GM18505 (cell line): ENCODE data around the gene DCP1B.

Experiments used
- ATAC-seq: cut with Tn5 transposase; IDR thresholded peaks from one replicate; pipeline ENCODE4 v1.9.1; 2021; ENCODE audit not compliant: unreplicated experiment
- POLR2A ChIP-seq: IDR thresholded peaks from 4 replicates; pipeline ENCODE4 v1.6.1; 2011; ENCODE audit warnings: borderline replicate concordance; ENCODE audit not compliant: insufficient read depth, insufficient read length; ENCODE audit errors: extremely low read depth

DCP1B gene

DNA sequence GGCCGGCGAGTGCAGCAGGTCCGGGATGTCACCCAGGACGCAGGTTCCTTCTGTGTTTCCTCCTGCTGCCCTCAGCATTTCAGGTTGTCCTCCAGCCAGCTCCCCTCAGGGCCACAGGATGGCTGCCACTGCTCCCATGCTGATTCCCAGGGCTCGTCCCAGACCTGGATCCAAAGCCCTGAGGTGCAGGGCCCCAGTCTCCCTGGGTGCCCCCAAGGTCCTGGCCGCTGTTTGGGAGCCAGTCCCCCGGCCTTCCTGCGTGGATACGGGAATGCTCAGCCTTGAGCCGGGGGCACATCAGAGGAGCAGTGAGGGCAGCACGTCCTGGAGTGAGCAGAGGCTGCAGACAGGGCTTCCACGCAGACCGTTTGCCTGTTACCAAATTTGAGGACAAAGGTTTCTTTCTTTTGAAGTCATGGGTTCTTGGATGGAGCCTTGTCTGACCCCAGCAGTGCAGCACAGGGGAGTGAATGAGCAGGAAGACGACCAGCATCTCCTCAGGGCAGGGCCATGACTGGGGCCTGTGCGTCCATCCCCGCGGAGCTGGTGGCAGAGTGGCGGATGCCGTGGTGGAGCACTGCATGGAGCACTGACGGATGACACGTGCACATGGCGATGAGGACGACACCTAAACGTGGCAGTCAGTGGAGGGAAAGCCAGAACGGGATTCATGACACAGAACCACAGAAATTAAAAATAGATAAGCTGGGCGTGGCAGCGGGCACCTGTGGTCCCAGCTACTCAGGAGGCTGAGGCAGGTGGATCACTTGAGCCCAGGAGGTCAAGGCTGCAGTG is 73.3 kb downstream of the DCP1B start:
- no peak for TF ChIP-seq POLR2A
- no peak for ATAC-seq

DNA sequence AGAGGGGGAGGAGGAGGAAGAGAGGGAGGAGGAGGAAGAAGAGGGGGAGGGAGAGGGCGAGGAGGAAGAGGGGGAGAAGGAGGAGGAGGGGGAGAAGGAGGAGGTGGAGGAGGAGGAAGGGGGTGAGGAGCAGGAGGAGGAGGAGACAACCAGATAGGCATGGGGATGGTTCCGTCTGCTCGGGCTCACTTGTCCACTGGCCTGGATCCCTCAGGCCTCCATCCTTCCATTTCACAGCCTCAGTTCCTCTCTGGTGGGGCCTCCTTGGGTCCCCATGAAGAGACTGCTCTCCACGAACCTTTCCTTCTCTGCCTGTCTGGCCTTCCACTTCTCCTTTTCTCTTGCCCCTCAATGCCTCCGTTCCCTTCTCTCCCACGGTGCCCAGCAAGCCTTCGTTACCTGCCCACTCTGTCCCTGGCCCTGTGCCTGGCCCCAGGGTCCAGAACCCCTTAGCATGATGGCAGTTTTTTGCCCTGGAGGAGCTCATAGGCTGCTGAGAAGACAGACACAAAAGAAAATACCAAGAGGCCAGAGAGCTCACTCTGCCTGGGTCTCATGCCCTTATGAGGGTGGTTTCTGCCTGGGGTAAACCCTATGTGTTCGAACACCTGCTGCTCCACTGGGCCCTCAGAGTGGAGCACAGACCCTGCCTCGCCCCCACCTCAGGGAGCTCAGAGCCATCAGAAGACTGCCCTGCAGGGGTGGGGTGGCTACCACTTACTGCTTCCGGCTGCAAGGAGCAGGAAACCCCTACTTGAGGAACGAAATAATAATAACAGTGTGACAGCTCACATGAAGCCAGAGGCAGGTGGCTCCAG is 74.1 kb downstream of the DCP1B start:
- no peak for TF ChIP-seq POLR2A
- ATAC-seq, result no peak

DNA sequence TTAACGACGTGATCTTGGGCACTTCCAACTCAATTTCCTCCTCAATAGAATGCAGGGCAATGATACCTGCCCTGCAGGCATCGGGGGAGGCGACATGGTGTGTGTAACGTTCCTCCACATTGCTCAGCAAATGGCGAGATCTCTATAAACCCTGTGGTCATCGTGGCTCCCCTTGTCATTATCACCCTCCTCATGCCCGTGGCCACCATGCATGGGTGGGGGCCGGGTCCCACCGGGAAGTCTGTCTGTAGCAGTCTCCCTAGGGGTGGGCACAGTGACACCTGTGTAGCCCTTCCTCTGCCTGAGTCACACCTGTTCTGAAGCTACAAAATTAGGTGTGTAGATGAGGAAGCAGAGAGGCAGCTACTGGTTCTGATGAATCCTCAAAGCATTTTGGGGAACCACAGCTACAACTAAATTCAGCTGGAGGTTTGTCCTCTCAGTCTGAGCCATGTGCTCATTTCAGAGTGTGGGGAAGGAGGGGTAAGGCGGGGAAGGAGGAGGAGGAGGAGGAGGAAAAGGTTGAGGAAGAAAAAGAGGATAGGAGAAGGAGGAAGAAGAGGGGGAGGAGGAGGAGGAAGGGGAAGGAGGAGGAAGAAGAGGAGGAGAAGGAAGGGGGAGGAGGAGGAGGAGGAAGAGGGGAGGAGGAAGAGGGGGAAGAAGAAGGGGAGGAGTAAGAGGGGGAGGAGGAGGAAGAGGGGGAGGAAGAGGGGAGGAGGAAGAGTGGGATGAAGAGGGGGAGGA is 74.8 kb downstream of the DCP1B start:
- no peak for TF ChIP-seq POLR2A
- ATAC-seq, result no peak

DNA sequence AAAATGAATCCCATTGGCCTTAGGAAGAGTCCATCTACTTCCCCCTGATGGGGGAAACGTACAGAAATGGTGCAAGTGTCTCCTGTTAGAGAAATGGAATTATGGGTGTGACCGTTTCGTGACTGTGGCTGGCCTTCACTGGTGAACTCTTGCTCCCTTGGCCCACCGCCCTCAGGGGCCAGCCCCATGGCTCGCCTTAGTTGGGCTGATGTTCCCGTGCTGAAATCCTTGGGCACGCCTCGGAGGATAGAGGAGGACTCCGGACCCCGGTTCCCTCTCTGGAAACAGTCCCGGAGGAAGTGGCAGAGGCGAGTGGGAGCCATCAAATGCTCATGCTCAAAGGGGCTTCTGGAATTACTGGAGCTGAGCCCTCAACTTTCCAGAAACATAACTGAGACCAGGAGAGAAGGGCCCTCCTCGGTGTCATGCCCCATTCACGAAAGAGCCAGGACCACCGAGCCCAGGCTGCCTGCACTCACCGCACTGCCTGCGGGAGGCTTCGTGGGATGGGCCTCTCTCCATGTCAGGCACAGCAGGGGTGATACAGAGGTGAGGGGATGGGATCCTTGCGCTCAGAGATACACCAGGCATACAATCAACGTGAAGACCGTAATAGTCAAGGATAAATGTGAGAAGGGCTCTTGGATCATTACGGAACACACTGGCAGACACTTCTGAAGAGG is 75.7 kb downstream of the DCP1B start:
- TF ChIP-seq POLR2A, result no peak

DNA sequence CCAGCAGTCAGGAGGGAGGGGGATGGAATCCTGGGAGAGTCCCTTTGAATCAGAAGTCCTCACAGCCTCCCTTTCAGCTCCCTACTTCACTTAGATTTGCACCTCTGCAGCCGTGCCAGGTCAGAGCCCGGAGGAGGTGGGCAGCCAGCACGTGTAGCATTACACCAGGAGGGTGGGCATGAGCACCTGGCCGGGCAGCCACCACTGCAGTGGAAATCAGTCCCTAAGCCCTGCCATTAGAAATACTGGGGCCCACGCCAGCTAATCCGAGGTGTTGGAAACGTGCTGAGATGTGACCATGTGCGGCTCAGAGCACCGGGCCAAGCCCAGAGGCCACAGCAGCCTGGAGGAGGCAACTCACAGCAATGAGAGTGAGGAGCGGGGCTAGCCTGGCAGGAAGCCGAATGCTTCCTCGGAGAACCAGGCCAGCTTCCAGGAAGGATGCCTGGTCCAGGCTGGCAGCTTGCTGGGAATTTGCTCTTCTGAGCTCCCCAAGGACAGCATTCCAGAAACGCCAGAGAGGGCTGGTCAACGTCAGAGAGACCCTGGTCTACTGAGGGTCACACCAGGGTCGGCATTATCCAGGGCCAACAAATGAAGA is 76.4 kb downstream of the DCP1B start:
- ATAC-seq, result no peak
- no peak for TF ChIP-seq POLR2A

More for the DNA sequence above, 75.7 kb downstream of the DCP1B start:
- ATAC-seq, result no peak

DNA sequence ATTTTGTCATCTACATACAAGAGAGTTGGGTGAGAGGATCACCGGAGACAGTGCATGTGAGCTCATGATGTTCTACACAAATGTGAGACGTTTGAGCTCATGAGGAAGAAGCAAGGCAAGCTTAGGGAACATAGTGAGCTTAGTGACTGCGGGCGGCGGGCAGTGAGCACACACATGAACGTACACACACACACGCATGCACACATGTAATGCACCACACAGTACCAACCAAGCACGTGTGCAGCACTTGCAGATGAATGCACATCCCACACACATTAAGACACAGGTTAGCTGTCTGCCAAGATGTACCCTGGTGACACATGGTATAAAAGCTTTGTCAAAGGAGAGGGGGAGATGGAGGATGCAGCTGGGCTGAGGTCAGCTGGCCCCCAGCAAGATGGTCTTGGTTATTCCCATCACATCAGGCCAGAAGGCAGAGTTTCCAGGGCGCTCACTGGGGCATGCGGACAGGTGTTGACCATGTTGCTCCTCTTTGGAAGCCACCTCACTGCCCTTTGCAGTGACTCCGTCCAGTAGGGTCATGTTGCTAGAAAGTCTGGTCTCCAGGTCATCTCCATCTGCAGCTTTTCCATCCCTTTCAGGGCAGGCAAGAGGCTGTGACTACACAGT is 77.1 kb downstream of the DCP1B start:
- no peak for TF ChIP-seq POLR2A
- no peak for ATAC-seq

DNA sequence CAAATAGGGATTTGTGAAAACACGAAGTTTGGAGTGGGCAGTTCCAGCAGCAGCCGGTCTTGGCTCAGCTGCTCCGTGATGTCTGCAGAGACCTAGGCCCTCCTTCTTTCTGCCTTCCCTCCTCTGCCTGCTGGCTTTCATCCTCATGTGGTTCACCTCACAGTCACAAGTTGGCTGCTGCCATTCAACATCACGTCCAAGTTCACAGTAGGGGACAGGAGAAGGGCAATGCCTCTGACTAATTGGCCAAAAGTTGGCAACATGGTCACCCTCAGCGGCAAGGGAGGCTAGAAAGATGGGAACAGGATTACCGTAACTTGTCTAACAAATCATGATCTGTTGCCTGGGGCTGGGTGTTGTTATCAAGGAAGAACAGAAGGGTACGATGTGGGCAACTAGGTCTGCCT is 78.0 kb downstream of the DCP1B start:
- no peak for ATAC-seq
- TF ChIP-seq POLR2A, result no peak

DNA sequence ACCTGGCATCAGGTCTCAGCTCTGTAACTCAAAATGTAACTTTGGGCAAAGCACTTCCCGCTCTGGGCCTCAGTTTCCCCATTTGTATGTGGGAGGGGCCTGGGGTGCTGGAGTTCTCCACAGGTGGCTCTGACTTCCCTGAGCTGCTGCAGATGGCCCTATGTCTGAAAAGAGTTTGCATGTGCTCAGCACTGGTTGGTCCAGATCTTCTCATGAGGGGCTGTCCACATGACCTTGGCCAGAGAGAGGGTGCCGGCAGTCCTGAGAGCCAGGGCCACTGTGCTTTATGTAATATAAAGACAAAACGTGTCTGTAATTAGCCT is 78.6 kb downstream of the DCP1B start:
- no peak for TF ChIP-seq POLR2A
- no peak for ATAC-seq

DNA sequence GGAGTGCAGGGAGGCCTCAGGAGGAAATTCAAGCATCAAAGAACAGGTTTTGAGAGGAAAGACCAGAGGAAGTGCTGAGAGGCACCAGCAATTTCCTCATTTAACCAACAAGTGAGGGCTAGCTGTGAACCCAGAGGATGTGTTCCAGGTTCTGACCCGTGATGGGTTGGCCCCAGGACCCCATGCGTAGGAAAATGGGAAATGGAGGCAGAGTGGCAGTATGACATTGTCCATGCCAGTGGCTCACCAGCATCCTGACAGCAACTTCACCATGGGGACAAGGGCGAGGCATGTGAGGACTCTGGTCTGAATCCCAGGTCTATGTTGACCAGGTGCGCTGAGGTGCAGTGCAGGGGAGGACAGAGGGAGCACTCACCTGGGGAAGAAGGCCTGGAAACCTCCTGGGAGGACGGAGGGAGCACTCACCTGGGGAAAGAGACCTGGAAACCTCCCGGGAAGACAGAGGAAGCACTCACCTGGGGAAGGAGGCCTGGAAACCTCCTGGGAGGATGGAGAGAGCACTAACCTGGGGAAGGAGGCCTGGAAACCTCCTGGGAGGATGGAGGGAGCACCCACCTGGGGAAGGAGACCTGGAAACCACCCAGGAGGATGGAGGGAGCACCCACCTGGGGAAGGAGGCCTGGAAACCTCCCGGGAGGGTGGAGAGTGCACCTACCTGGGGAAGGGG is 79.1 kb downstream of the DCP1B start:
- no peak for TF ChIP-seq POLR2A
- no peak for ATAC-seq

DNA sequence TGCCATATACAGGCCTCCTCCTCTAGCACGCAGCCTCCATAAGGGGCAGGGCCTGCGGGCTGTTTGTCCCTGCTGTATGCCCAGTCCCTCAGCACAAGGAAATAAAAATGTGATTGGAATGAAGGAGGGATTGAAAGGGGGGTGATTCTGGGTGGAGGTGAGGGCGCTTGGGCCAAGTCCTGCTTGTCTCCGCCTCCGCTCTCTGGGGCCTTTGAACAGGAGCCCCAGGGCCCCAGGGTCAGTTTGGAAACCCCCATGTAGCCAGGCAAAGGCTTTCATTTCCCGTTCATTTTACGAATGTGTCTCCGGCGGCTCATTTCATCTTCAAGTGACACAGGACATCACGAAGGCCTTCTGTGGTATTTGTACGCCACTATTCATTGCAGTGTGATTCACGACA is 81.3 kb downstream of the DCP1B start:
- no peak for TF ChIP-seq POLR2A
- no peak for ATAC-seq

DNA sequence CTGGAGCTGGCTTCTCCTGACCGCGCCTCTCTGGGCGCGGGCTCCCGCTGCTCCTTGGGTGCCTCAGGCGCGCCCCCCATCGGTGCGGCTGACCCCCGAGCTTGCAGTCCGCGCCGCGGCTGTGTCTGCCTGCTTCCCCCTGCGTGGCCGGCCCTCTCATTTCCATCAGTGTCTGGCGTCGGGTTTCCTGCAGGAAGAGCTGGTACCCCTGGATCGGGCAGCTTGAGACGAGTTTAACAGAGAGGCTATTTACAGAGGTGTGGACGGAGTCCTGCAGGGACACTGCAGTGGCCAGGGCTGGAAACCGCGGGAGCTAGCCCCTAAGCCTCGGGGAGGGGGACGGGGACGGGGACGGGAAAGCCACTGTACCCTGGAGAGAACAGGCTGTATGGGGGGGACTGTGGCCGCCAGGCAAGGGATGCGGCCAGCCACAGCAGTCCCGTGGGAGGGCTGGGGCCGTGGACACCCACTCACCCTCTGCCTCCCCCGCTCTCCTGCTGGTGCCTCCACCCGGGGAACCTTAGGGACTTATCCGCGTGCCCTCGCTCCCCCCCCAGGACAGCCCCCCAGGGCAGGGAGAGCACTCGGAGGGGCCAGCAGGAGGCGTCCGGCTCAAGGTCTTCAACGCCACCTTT is 82.1 kb downstream of the DCP1B start:
- ATAC-seq, result no peak
- no peak for TF ChIP-seq POLR2A
